Epithelial cell of esophagus (primary cell): ENCODE results near the gene KLHL29.
A peak's percentile ranks its signal among the peaks of the same experiment; 100 is the strongest.

Experiments
- DNase-seq: peaks from one replicate; pipeline ENCODE4 v3.0.0; 2010; ENCODE audit warnings: low read depth
- H3K4me3 ChIP-seq: 2 replicates; pipeline ENCODE4 v1.5.1; 2011; ENCODE audit warnings: mild to moderate bottlenecking, low read length, control low read depth
- TF ChIP-seq, protein P1 (sequence below): IDR thresholded peaks from 2 replicates; pipeline ENCODE4 v1.5.1; 2011; ENCODE audit warnings: low read depth, mild to moderate bottlenecking, low read length, control low read depth, inconsistent platforms; ENCODE audit not compliant: insufficient read depth; ENCODE audit errors: missing control alignments

KLHL29 gene

GRCh38 chr2:23566241-23567142 is 181.5 kb downstream of the KLHL29 start:
- TF ChIP-seq, protein P1, sequence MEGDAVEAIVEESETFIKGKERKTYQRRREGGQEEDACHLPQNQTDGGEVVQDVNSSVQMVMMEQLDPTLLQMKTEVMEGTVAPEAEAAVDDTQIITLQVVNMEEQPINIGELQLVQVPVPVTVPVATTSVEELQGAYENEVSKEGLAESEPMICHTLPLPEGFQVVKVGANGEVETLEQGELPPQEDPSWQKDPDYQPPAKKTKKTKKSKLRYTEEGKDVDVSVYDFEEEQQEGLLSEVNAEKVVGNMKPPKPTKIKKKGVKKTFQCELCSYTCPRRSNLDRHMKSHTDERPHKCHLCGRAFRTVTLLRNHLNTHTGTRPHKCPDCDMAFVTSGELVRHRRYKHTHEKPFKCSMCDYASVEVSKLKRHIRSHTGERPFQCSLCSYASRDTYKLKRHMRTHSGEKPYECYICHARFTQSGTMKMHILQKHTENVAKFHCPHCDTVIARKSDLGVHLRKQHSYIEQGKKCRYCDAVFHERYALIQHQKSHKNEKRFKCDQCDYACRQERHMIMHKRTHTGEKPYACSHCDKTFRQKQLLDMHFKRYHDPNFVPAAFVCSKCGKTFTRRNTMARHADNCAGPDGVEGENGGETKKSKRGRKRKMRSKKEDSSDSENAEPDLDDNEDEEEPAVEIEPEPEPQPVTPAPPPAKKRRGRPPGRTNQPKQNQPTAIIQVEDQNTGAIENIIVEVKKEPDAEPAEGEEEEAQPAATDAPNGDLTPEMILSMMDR, result peak; percentile 42
- no peak overlapping the region for H3K4me3 ChIP-seq
- DNase-seq, result peak; percentile 38

DNA sequence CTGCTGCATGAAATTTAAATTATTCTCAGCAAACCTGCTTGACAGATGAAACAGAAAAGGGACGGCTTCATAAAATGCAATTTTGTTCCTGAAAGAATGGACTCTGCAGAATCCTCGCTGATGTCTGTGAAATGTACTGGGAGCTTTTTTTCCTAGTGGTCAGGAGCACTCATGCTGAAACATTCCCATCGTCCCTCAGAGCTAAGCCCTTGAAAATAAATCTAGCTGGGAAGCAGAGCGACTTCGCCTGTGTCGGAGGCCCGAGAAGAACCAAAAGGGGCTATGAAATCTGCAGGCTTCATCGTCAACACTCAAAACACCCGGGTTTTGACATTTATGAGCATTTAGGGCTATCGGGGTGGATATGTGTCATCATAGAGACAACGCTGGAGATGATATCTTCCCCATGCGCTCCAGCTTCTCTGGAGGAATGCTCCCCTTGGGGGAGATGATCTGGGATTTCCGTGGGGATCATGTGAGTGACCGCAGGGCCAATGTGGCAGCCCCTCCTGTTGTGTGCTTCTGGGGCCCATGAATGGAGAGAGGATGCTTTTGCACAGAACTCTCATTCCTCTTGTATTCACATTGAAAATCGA is 182.3 kb downstream of the KLHL29 start:
- TF ChIP-seq, protein P1, result no peak
- no peak overlapping the region for H3K4me3 ChIP-seq
- DNase-seq, result no peak

GRCh38 chr2:23568211-23568610 is 183.2 kb downstream of the KLHL29 start:
- no peak overlapping the region for H3K4me3 ChIP-seq
- no peak for DNase-seq
- TF ChIP-seq, protein P1, result no peak

GRCh38 chr2:23568626-23569190 is 183.7 kb downstream of the KLHL29 start:
- TF ChIP-seq, protein P1, result no peak
- H3K4me3 ChIP-seq, result no peak overlapping the region

DNA sequence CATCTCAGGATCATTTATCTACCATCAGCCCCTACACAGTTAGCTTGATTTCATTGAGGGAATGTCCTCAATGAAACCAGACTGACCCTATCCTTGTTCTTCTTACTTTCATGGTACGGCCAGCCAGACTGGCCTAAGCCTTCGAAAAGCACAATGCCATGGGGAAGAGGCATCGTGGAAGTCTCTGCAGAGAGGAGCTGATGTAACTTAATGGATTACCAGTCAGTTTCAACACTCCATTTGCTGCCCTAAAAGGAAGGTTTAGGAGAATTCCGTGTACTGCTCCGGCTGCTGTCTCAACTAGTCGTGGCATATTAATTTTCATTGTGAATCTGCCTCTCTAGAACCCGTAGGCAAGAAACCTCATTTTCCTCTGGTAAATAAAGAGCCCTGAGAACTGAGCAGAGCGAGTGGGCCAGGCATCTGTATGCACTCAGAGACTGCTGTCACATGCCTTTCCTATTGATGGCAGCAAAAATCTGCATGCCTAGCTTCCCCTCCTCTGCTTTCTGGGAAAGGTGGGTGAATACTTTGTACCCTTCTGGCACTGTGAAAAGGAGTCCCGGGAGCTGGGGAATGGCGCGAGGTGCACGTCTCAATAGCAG is 184.9 kb downstream of the KLHL29 start:
- TF ChIP-seq, protein P1, result no peak
- no peak overlapping the region for H3K4me3 ChIP-seq
- no peak for DNase-seq

More at GRCh38 chr2:23568626-23569190, 183.7 kb downstream of the KLHL29 start:
- peak; percentile 25 for DNase-seq

- DNase-seq, result no peak
- TF ChIP-seq, protein P1, result no peak
- H3K4me3 ChIP-seq, result no peak overlapping the region
These were observed 186.1 kb downstream of the KLHL29 start for GRCh38 chr2:23571085-23571484.
